K562 (cell line): Measurements from ENCODE around the gene ERBB4. TPM values are rescaled to one million over a fixed set of nuclear protein-coding genes. Genes with fewer than 3 reads are reported as not detected.

ENCODE experiments used
- ATAC-seq: fragments of 200-7000 bp; cut with Tn5 transposase; 3 replicates; pipeline ENCODE4 v1.9.1; 2020; ENCODE audit warnings: moderate library complexity
- BruUV-seq: library from RNA; stranded (reverse); fragments of 400-500 nt; replicated peaks from 2 replicates; lab custom pipeline; 2021; lab: Mats Ljungman, UMichigan
- CTCF ChIA-PET: fragments of 300-600 bp; formaldehyde crosslinking; extraction: SDS; loops from one replicate; lab custom pipeline; 2021; ENCODE audit warnings: low intra/inter-chr PET ratio; lab: Yijun Ruan, JAX
- POLR2A ChIA-PET: fragments of 300-600, 350-650 bp; sonication (Branson Sonifier 250); formaldehyde crosslinking; extraction: SDS; loops from one replicate; lab custom pipeline; 2021; ENCODE audit warnings: antibody characterized with exemption, inconsistent platforms; lab: Yijun Ruan, JAX
- DNase-seq, 4 experiments: peaks; one replicate each; pipeline versions ENCODE4 v3.0.0 to v3.0.0-alpha.2; 2011 to 2018; ENCODE audit warnings: low spot score in 3 of 4, mixed read lengths in 3 of 4; ENCODE audit errors: extremely low read depth in 1 of 4
- FAIRE-seq: peaks from 2 replicates; lab custom pipeline; 2011; peaks lifted over from hg19 to GRCh38; lab: Jason Lieb, UNC
- H2AFZ ChIP-seq: 2 replicates; pipeline ENCODE4 v1.6.0; 2011; ENCODE audit warnings: low read depth, low read length, control low read depth, inconsistent platforms
- H3K27ac ChIP-seq: fragments of 200-600 bp; 3 replicates; pipeline ENCODE4 v1.8.0; 2011; ENCODE audit warnings: low read depth, mild to moderate bottlenecking, control low read depth, inconsistent platforms, low read length, moderate library complexity, mixed read lengths; ENCODE audit errors: extremely low read depth
- H3K27me3 ChIP-seq, 2 experiments: fragments of 300-600 bp in 1 of 2; 2 replicates in 1 of 2; 3 replicates in 1 of 2; pipeline versions ENCODE4 v1.6.0 to v1.8.0; 2011; ENCODE audit warnings: inconsistent platforms in 2 of 2, low read length in 2 of 2, mild to moderate bottlenecking in 1 of 2, mixed read lengths in 1 of 2, moderate library complexity in 1 of 2; ENCODE audit not compliant: control insufficient read depth in 2 of 2, insufficient read depth in 2 of 2
- H3K36me3 ChIP-seq: fragments of 300-600 bp; 3 replicates; pipeline ENCODE4 v1.8.0; 2011; ENCODE audit warnings: mild to moderate bottlenecking, low read length, inconsistent platforms; ENCODE audit not compliant: control insufficient read depth, insufficient read depth
- H3K4me1 ChIP-seq, 2 experiments: fragments of 200-600 bp in 1 of 2; replicated peaks in 1 of 2; 2 replicates in 1 of 2; 3 replicates in 1 of 2; pipeline versions ENCODE4 v1.5.1 to v1.8.0; 2011; ENCODE audit warnings: inconsistent platforms in 2 of 2, low read length in 2 of 2, mild to moderate bottlenecking in 1 of 2, mixed read lengths in 1 of 2, moderate library complexity in 1 of 2; ENCODE audit not compliant: control insufficient read depth in 2 of 2, insufficient read depth in 2 of 2
- H3K4me2 ChIP-seq: 2 replicates; pipeline ENCODE4 v1.6.1; 2011; ENCODE audit warnings: low read length, control low read depth, inconsistent platforms, mixed read lengths; ENCODE audit not compliant: insufficient read depth
- H3K4me3 ChIP-seq: fragments of 200-600 bp; sonication (generic), shearing (Covaris generic); 2 replicates; pipeline ENCODE4 v1.5.1; 2016; ENCODE audit warnings: control low read depth, inconsistent platforms
- H3K79me2 ChIP-seq: fragments of 200-600 bp; 3 replicates; pipeline ENCODE4 v1.8.0; 2011; ENCODE audit warnings: low read length, inconsistent platforms; ENCODE audit not compliant: control insufficient read depth, insufficient read depth
- H3K9ac ChIP-seq, 2 experiments: 2 replicates each; pipeline versions ENCODE4 v1.6.0 to v1.6.1; 2011; ENCODE audit warnings: low read depth in 2 of 2, low read length in 2 of 2, control low read depth in 1 of 2, inconsistent platforms in 1 of 2, mild to moderate bottlenecking in 1 of 2, mixed read lengths in 1 of 2; ENCODE audit not compliant: insufficient read depth in 1 of 2
- H3K9me1 ChIP-seq: one replicate; pipeline ENCODE4 v1.6.0; 2011; ENCODE audit warnings: inconsistent platforms, mild to moderate bottlenecking, low read length, moderate library complexity; ENCODE audit not compliant: control insufficient read depth, insufficient read depth
- H3K9me3 ChIP-seq: replicated peaks from 2 replicates; pipeline ENCODE4 v1.5.1; 2011; ENCODE audit warnings: low read depth, low read length, inconsistent platforms; ENCODE audit not compliant: control insufficient read depth, insufficient read depth
- H4K20me1 ChIP-seq: replicated peaks from 2 replicates; pipeline ENCODE4 v1.6.1; 2011; ENCODE audit warnings: low read length, inconsistent platforms, mixed read lengths; ENCODE audit not compliant: control insufficient read depth, insufficient read depth
- BRF1 ChIP-seq: IDR thresholded peaks from 3 replicates; pipeline ENCODE4 v1.6.1; 2011; ENCODE audit warnings: borderline replicate concordance, mild to moderate bottlenecking; ENCODE audit not compliant: insufficient read length; ENCODE audit errors: extremely low read depth
- NFRKB ChIP-seq: fragments of 450-650 bp; IDR thresholded peaks from 2 replicates; pipeline ENCODE4 v1.6.1; 2016; ENCODE audit warnings: low read depth
- RNF2 ChIP-seq: sonication (generic); IDR thresholded peaks from 2 replicates; pipeline ENCODE4 v1.6.1; 2016
- TEAD1 ChIP-seq, 2 experiments: fragments of 450-650 bp in 1 of 2; sonication (generic) in 1 of 2; formaldehyde crosslinking; IDR thresholded peaks; 2 replicates each; pipeline versions ENCODE4 v1.4.0 to v1.8.0; 2020 to 2022; ENCODE audit warnings: mild to moderate bottlenecking in 2 of 2, missing genetic modification reagents in 1 of 2
- ZBTB2 ChIP-seq: fragments of 450-650 bp; IDR thresholded peaks from 2 replicates; pipeline ENCODE4 v1.6.1; 2016; ENCODE audit warnings: antibody characterized with exemption
- ZNF644 ChIP-seq: fragments of 200-800 bp; sonication (Bioruptor generic); IDR thresholded peaks from 2 replicates; pipeline ENCODE4 v1.6.1; 2016; ENCODE audit warnings: low read depth, missing genetic modification characterization, missing compliant biosample characterization
- ZNF766 ChIP-seq: fragments of 200-800 bp; sonication (Bioruptor generic); conservative IDR thresholded peaks from 2 replicates; pipeline ENCODE4 v1.6.1; 2016; ENCODE audit warnings: missing genetic modification characterization, missing compliant biosample characterization
- WGBS: fragments of 100-300 bp; shearing (Covaris generic); methylation state at CpG from one replicate; pipeline ENCODE4 v1.1.6; 2016; ENCODE audit warnings: low coverage, mixed read lengths; ENCODE audit not compliant: insufficient coverage; ENCODE audit errors: missing lambda C conversion rate; 5-methylcytosine and 5-hydroxymethylcytosine counted together
- in situ Hi-C: fragments of 300-500 bp; cut with MboI; formaldehyde crosslinking; loops from 4 replicates; pipeline ENCODE4 v1.15.0; 2018; ENCODE audit warnings: inconsistent platforms, mixed read lengths
- intact Hi-C: fragments of 100-400 bp; cut with micrococcal nuclease; formaldehyde crosslinking; loops from 2 replicates; pipeline ENCODE4 v1.14.2; 2022
- polyA plus RNA-seq, 8 experiments: library from polyadenylated mRNA; depleted of rRNA in 4 of 8; stranded (reverse) in 5 of 8; unstranded in 3 of 8; fragments of >200 nt; fragmentation: Nextera tagmentation in 2 of 8; fragmentation: Illumina TruSeq in 1 of 8; extraction: Ambion mirVana in 2 of 8; extraction: Trizol in 1 of 8; gene quantifications; 2 replicates each; pipeline versions ENCODE4 v1.2.1 to v1.2.3, GENCODE V29; 2011 to 2014; ENCODE audit warnings: inconsistent platforms in 1 of 8, missing spikeins in 1 of 8
- total RNA-seq, 7 experiments: library from RNA; depleted of rRNA in 6 of 7; stranded (reverse); fragments of >200 nt in 6 of 7; fragmentation: Illumina TruSeq in 2 of 7; extraction: Trizol in 2 of 7; gene quantifications; 2 replicates each; pipeline versions ENCODE4 v1.2.1 to v1.2.3, GENCODE V29; 2011 to 2021; ENCODE audit warnings: low replicate concordance in 1 of 7
- TF ChIP-seq, protein P1 (sequence below): sonication (generic); formaldehyde crosslinking; IDR thresholded peaks from 2 replicates; pipeline ENCODE4 v1.8.0; 2023; ENCODE audit warnings: missing genetic modification reagents, mild to moderate bottlenecking, borderline replicate concordance

ERBB4 gene
- total and polyA plus RNA-seq, 9 of the 15 experiments (the other 6 are each of a cell fraction or from before 2014, with no cell fraction given): not detected

- TF ChIP-seq ZNF644 (no peak), TEAD1 (CRISPR knock-in tag; IDR thresholded peaks at IDR 0.05) (no peak), RNF2 (no peak), BRF1 (no peak), NFRKB (no peak)
- TF ChIP-seq, protein P1, sequence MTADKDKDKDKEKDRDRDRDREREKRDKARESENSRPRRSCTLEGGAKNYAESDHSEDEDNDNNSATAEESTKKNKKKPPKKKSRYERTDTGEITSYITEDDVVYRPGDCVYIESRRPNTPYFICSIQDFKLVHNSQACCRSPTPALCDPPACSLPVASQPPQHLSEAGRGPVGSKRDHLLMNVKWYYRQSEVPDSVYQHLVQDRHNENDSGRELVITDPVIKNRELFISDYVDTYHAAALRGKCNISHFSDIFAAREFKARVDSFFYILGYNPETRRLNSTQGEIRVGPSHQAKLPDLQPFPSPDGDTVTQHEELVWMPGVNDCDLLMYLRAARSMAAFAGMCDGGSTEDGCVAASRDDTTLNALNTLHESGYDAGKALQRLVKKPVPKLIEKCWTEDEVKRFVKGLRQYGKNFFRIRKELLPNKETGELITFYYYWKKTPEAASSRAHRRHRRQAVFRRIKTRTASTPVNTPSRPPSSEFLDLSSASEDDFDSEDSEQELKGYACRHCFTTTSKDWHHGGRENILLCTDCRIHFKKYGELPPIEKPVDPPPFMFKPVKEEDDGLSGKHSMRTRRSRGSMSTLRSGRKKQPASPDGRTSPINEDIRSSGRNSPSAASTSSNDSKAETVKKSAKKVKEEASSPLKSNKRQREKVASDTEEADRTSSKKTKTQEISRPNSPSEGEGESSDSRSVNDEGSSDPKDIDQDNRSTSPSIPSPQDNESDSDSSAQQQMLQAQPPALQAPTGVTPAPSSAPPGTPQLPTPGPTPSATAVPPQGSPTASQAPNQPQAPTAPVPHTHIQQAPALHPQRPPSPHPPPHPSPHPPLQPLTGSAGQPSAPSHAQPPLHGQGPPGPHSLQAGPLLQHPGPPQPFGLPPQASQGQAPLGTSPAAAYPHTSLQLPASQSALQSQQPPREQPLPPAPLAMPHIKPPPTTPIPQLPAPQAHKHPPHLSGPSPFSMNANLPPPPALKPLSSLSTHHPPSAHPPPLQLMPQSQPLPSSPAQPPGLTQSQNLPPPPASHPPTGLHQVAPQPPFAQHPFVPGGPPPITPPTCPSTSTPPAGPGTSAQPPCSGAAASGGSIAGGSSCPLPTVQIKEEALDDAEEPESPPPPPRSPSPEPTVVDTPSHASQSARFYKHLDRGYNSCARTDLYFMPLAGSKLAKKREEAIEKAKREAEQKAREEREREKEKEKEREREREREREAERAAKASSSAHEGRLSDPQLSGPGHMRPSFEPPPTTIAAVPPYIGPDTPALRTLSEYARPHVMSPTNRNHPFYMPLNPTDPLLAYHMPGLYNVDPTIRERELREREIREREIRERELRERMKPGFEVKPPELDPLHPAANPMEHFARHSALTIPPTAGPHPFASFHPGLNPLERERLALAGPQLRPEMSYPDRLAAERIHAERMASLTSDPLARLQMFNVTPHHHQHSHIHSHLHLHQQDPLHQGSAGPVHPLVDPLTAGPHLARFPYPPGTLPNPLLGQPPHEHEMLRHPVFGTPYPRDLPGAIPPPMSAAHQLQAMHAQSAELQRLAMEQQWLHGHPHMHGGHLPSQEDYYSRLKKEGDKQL: no peak
Measured at GRCh38 chr2:212398316-212398715, 140.3 kb downstream of the ERBB4 start (continued).

- Histone ChIP-seq H3K9ac (no peak overlapping the region), H3K9me3 (no peaks in the 10 kb centered on the region), H3K27me3 (no peaks in the 10 kb centered on the region), H4K20me1 (no peaks in the 10 kb centered on the region), H2AFZ (no peak overlapping the region), H3K4me2 (no peak overlapping the region), H3K9me1 (no peaks in the 10 kb centered on the region), H3K27ac (no peak overlapping the region), H3K4me1 (no peaks in the 10 kb centered on the region), H3K36me3 (no peaks in the 10 kb centered on the region), H3K79me2 (no peaks in the 10 kb centered on the region), H3K4me3 (no peak overlapping the region)
- DNase-seq: no peak
- intact Hi-C loops (no loop called here), in situ Hi-C loops (no loop called here)
- WGBS: 4% methylated on average over 2 of the region's 3 CpGs
- CTCF ChIA-PET: no interaction called here
- POLR2A ChIA-PET: no interaction called here
- no peak for FAIRE-seq
- TF ChIP-seq ZNF766 (CRISPR knock-in tag): no peak
- TF ChIP-seq ZBTB2: no peak
- ATAC-seq: no peak
- BruUV-seq: no TSS peak
Measured at GRCh38 chr2:212392544-212392943, 146.1 kb downstream of the ERBB4 start.
